Neutrophil (primary cell): Measurements from ENCODE around the gene XRN2.

ENCODE experiments used
- H3K27ac ChIP-seq: fragments of 200-600 bp; sonication (generic); 2 replicates; pipeline ENCODE4 v1.5.1; 2016; ENCODE audit warnings: mild to moderate bottlenecking, moderate library complexity
- H3K27me3 ChIP-seq: fragments of 200-600 bp; sonication (generic); 2 replicates; pipeline ENCODE4 v1.6.0; 2016; ENCODE audit warnings: mild to moderate bottlenecking
- H3K36me3 ChIP-seq: fragments of 200-600 bp; sonication (generic); 2 replicates; pipeline ENCODE4 v1.5.1; 2017
- H3K4me1 ChIP-seq, 2 experiments: fragments of 200-600 bp in 1 of 2; sonication (generic) in 1 of 2; 1 replicate in 1 of 2; 2 replicates in 1 of 2; pipeline versions ENCODE4 v1.5.1 to v1.6.1; 2013 to 2016; ENCODE audit warnings: low read depth in 1 of 2, low read length in 1 of 2, mild to moderate bottlenecking in 1 of 2, moderate library complexity in 1 of 2; ENCODE audit not compliant: control insufficient read depth in 1 of 2, insufficient read depth in 1 of 2
- H3K4me3 ChIP-seq, 2 experiments: fragments of 200-600 bp in 1 of 2; sonication (generic) in 1 of 2; 1 replicate in 1 of 2; 2 replicates in 1 of 2; pipeline ENCODE4 v1.5.1; 2013 to 2016; ENCODE audit warnings: low read depth in 1 of 2, low read length in 1 of 2, mild to moderate bottlenecking in 1 of 2, moderate library complexity in 1 of 2
- H3K9me3 ChIP-seq: fragments of 200-600 bp; sonication (generic); 2 replicates; pipeline ENCODE4 v1.5.1; 2016
- TF ChIP-seq, protein P1 (sequence below): fragments of 200-600 bp; sonication (generic); IDR thresholded peaks from 2 replicates; pipeline ENCODE4 v1.5.1; 2016; ENCODE audit warnings: antibody characterized with exemption

Gene XRN2

DNA sequence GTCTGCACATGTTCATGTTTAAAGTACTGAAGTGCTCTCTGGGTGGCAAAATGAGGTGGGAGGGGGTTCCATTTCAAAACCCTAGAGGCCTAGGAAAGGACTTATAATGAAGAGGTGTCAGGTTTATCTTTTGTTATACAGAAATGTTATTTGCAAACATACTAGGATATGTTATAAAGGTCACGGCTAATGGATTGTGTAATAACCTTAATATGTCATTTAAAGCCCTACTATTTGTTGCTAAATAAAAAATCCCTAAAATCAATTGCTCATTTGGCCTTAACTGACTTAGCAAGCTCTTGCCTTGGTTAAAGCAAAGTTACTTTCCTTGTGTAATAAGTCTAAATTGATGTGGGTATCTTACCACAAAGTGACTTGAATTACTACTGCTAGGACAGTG lies 85.4 kb downstream of the XRN2 start:
- Histone ChIP-seq H3K27me3 (peaks cover 37% of the 10 kb centered on the region), H3K9me3 (no peaks in the 10 kb centered on the region), H3K27ac (no peak overlapping the region), H3K36me3 (peaks cover 69% of the 10 kb centered on the region), H3K4me3 (no peak overlapping the region), H3K4me1 (peaks cover 5 to 16% of the 10 kb centered on the region in 2 experiments)
- TF ChIP-seq, protein P1, sequence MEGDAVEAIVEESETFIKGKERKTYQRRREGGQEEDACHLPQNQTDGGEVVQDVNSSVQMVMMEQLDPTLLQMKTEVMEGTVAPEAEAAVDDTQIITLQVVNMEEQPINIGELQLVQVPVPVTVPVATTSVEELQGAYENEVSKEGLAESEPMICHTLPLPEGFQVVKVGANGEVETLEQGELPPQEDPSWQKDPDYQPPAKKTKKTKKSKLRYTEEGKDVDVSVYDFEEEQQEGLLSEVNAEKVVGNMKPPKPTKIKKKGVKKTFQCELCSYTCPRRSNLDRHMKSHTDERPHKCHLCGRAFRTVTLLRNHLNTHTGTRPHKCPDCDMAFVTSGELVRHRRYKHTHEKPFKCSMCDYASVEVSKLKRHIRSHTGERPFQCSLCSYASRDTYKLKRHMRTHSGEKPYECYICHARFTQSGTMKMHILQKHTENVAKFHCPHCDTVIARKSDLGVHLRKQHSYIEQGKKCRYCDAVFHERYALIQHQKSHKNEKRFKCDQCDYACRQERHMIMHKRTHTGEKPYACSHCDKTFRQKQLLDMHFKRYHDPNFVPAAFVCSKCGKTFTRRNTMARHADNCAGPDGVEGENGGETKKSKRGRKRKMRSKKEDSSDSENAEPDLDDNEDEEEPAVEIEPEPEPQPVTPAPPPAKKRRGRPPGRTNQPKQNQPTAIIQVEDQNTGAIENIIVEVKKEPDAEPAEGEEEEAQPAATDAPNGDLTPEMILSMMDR = no peak

DNA sequence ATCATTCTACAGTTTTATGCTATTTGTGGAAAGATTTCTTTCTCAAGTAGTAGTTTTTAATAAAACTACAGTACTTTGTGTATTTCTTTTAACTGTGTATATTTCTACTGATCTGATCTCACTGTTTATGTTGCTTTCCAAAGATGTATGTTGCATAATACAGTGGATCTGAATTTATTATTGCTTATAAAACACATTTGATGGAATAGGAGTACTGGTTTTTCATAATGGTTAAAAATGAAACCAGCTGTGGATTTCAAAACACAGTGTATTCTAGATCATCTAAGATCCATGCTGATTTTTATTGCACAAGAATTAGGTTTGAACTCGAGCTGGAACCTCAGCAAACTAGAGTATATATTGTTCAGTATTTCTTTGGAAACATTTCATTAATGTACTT lies 86.2 kb downstream of the XRN2 start:
- no peaks in the 10 kb centered on the region for H3K9me3 ChIP-seq
- H3K27ac ChIP-seq = no peak overlapping the region
- H3K4me3 ChIP-seq = no peak overlapping the region
- peaks cover 61% of the 10 kb centered on the region for H3K36me3 ChIP-seq
- TF ChIP-seq, protein P1 = no peak
- H3K4me1 ChIP-seq = peaks cover 5 to 16% of the 10 kb centered on the region in 2 experiments
- H3K27me3 ChIP-seq = peaks cover 45% of the 10 kb centered on the region

DNA sequence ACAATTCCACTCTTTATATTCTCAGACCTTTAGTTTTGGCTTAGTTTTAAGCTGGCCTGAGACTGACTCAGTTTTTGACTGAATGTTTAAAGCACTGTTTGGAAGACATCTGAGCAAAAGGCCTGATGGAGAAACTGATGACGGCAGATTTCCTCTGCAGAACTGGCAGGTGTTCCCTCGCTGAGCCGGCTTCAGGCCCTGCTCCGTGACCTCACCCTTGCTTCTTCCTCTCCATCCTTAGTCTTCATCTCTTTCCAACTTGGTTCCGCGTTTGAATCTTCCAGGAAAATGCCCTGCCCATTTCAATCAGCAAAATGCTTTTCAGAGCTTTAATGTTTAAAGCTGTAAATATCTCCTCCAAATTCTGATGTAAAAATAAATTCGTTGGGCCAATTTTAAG lies 87.6 kb downstream of the XRN2 start:
- Histone ChIP-seq H3K9me3 (no peaks in the 10 kb centered on the region), H3K4me1 (peaks cover 9 to 18% of the 10 kb centered on the region in 2 experiments), H3K36me3 (peaks cover 50% of the 10 kb centered on the region), H3K27ac (no peak overlapping the region), H3K27me3 (peaks cover 59% of the 10 kb centered on the region), H3K4me3 (no peak overlapping the region)
- TF ChIP-seq, protein P1 = no peak

DNA sequence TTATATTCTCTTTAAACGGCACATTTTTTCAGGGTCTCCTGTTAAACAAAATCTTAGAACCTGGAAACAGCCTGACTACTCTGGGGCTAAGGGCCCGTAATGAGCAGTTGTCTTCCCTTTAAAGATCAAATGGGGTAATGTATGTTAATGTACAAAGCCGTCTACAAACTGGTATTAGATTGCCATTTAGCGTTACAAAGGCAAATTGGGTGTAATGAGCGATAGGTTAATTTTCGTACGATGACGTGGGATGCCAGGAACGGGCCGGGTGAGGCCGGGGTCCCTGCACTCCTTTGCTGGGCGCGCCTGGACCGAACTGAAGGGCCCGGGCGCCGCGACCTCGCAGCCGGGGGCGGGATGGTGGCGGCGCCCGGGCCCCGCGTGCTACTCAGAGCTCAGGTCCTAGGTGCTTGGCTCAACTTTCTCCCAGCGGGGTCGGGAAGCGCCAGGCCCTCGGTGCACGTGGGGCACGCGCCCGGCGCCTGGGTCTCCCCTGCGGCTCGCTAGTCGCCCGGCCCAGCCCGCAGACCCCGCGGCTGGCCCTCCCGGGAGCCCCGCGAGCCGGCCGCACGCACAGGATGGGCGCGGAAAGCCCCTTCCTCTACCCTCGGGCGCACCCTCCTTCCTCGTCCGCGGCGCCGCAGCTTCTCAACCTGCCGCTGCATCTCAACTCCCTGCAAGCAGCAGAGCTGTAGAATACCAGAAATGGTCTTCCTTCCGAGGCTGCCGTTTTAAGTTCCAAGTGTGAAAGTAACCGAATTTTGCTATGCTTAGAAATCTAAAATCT lies 88.2 kb downstream of the XRN2 start:
- Histone ChIP-seq H3K36me3 (peaks cover 44% of the 10 kb centered on the region), H3K4me3 (no peak overlapping the region), H3K9me3 (no peaks in the 10 kb centered on the region), H3K27me3 (peaks cover 65% of the 10 kb centered on the region), H3K4me1 (peaks cover 15 to 24% of the 10 kb centered on the region in 2 experiments), H3K27ac (no peak overlapping the region)
- TF ChIP-seq, protein P1 = no peak

DNA sequence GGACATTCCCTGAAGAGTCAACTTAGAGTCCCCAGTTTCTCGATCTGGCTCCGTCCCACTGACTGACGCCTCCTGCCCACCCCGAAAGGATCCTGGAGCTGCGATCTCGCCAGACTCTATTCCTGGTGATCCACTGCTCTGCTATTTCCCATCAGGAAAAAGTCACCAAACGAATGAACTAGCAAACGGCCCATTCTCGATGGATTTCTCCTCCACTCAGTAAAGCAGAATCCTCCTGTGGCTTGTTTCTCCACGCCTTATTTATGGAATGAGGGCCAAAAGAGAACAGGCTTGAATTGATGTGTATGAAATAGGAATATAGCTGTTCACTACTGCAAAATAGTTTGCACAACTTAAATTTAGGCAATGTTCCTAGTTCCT lies 88.8 kb downstream of the XRN2 start:
- peaks cover 71% of the 10 kb centered on the region for H3K27me3 ChIP-seq
- peaks cover 38% of the 10 kb centered on the region for H3K36me3 ChIP-seq
- TF ChIP-seq, protein P1 = no peak
- no peaks in the 10 kb centered on the region for H3K9me3 ChIP-seq
- H3K4me3 ChIP-seq = no peak overlapping the region
- H3K4me1 ChIP-seq = peaks cover 17 to 29% of the 10 kb centered on the region in 2 experiments
- no peak overlapping the region for H3K27ac ChIP-seq
